DMS114 treated with DMSO at 0.1 percent for 48 hours (cell line): ENCODE results near the gene HSPB3.
"Not testable (repeated sequence)": the region's sequence is repeated elsewhere in the genome, so short reads cannot be mapped to it uniquely, and the experiment has no call there.

ENCODE experiments used
- DNase-seq: peaks from one replicate; lab custom pipeline; 2025; ENCODE audit not compliant: unreplicated experiment; lab: John Stamatoyannopoulos, UW

Gene HSPB3

GRCh38 chr5:54454602-54455001, 897 bp upstream of the HSPB3 start:
- no peak for DNase-seq

- no peak for DNase-seq
These were observed 1.8 kb downstream of the HSPB3 start for GRCh38 chr5:54457094-54457862.

GRCh38 chr5:54458221-54458620, 2.7 kb downstream of the HSPB3 start:
- DNase-seq = no peak

GRCh38 chr5:54460181-54460919, 4.9 kb downstream of the HSPB3 start:
- no peak for DNase-seq

GRCh38 chr5:54462281-54462680, 6.8 kb downstream of the HSPB3 start:
- DNase-seq = no peak

- DNase-seq = no peak
These were observed 8.2 kb downstream of the HSPB3 start for GRCh38 chr5:54463713-54464112.

GRCh38 chr5:54469622-54470021, 14.1 kb downstream of the HSPB3 start:
- DNase-seq = no peak

- DNase-seq = no peak
These were observed 14.6 kb downstream of the HSPB3 start for GRCh38 chr5:54470128-54470527.

- DNase-seq = no peak
These were observed 15.2 kb downstream of the HSPB3 start for GRCh38 chr5:54470677-54471076.

- DNase-seq = no peak
These were observed 15.9 kb downstream of the HSPB3 start for GRCh38 chr5:54471398-54471797.

- DNase-seq = no peak
These were observed 21.2 kb downstream of the HSPB3 start for GRCh38 chr5:54476682-54477081.

- no peak for DNase-seq
These were observed 22.5 kb downstream of the HSPB3 start for GRCh38 chr5:54477941-54478478.

GRCh38 chr5:54480296-54480695, 24.8 kb downstream of the HSPB3 start:
- DNase-seq = no peak

GRCh38 chr5:54484219-54484894, 28.9 kb downstream of the HSPB3 start:
- DNase-seq = no peak

- DNase-seq = not testable (repeated sequence)
These were observed 30.2 kb downstream of the HSPB3 start for GRCh38 chr5:54485659-54486058.

GRCh38 chr5:54489648-54489979, 34.1 kb downstream of the HSPB3 start:
- not testable (repeated sequence) for DNase-seq

GRCh38 chr5:54491326-54491725, 35.8 kb downstream of the HSPB3 start:
- no peak for DNase-seq

GRCh38 chr5:54492178-54492577, 36.7 kb downstream of the HSPB3 start:
- DNase-seq = no peak

- DNase-seq = no peak
These were observed 39.5 kb downstream of the HSPB3 start for GRCh38 chr5:54495027-54495426.
